Breast epithelium (tissue), 4 donors: ENCODE measurements around the gene TMEM158. TPM values are rescaled to one million over a fixed set of nuclear protein-coding genes. Genes with fewer than 3 reads are reported as not detected.

ENCODE experiments used
- DNase-seq, 2 donors: peaks; one replicate each; pipeline ENCODE4 v3.0.0-alpha.2; 2019; ENCODE audit warnings: low spot score in 2 of 2
- H3K27ac ChIP-seq, 2 donors: fragments of 200-600 bp; sonication (generic) in 1 of 2; one replicate each; pipeline ENCODE4 v1.5.1; 2016 to 2019; ENCODE audit warnings: mild to moderate bottlenecking in 1 of 2
- H3K27me3 ChIP-seq, 2 donors: fragments of 200-600 bp; sonication (generic) in 1 of 2; one replicate each; pipeline versions ENCODE4 v1.5.1 to v1.6.0; 2017 to 2019; ENCODE audit warnings: control low read depth in 1 of 2, mild to moderate bottlenecking in 1 of 2
- H3K36me3 ChIP-seq: fragments of 200-600 bp; one replicate; pipeline ENCODE4 v1.5.1; 2019
- H3K4me1 ChIP-seq, 2 donors: fragments of 200-600 bp; sonication (generic); one replicate each; pipeline ENCODE4 v1.5.1; 2016 to 2019; ENCODE audit warnings: control low read depth in 1 of 2
- H3K4me3 ChIP-seq, 3 donors: fragments of 200-600 bp; sonication (generic); 1 replicate in 2 of 3; 2 replicates in 1 of 3; pipeline ENCODE4 v1.5.1; 2016 to 2019; ENCODE audit warnings: mild to moderate bottlenecking in 3 of 3, moderate library complexity in 2 of 3
- H3K9me3 ChIP-seq, 2 donors: fragments of 200-600 bp; sonication (generic) in 1 of 2; one replicate each; pipeline ENCODE4 v1.5.1; 2016 to 2019; ENCODE audit warnings: control low read depth in 1 of 2
- POLR2A ChIP-seq: fragments of 450-650 bp; IDR thresholded peaks from one replicate; pipeline ENCODE4 v1.6.1; 2016; ENCODE audit warnings: antibody characterized with exemption, mild to moderate bottlenecking, moderate library complexity
- POLR2AphosphoS5 ChIP-seq, 3 donors: sonication (generic); formaldehyde crosslinking; IDR thresholded peaks; one replicate each; pipeline ENCODE4 v1.6.1; 2017; ENCODE audit warnings: antibody characterized with exemption in 3 of 3
- intact Hi-C: fragments of 100-400 bp; cut with DNase I; formaldehyde crosslinking; loops from one replicate; pipeline ENCODE4 v1.15.1; 2023; ENCODE audit warnings: low total_unique reads
- total RNA-seq, 3 donors: library from RNA; depleted of rRNA; stranded (reverse); fragments of >200 nt; gene quantifications; one replicate each; pipeline ENCODE4 v1.1.0, GENCODE V29; 2016
- TF ChIP-seq, protein P1 (sequence below), 3 donors: fragments of 450-650 bp; IDR thresholded peaks; one replicate each; pipeline ENCODE4 v1.5.1; 2016 to 2017; ENCODE audit warnings: antibody characterized with exemption in 3 of 3, mild to moderate bottlenecking in 3 of 3, moderate library complexity in 3 of 3

Gene TMEM158
- total RNA-seq, 3 donors from 2014 or later = 0.48 to 2.0 (median 1.0) TPM

DNA sequence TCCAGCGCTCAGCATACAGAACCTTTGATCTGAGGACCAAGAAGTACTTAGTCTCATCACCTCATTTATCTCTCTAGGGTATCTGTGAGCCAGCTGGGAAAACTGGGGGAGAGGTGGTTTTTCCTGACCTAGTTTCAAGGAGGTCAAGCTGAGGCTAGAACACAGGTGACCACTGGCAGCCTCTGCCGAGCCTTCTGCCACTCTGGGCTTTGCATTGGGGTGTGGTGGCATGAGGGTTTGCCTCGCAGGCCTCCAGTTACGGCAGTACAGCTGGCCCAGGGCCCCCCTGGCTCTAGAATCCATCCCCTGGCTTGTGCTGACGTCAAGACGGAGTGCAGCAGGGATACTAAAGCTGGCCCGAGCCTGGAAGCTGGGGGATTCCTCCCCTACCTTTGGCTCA, 45.2 kb downstream of the TMEM158 start:
- no peak for DNase-seq
- TF ChIP-seq POLR2AphosphoS5 (IDR thresholded peaks at IDR 0.05) (no peak), POLR2A (no peak)
- TF ChIP-seq, protein P1, sequence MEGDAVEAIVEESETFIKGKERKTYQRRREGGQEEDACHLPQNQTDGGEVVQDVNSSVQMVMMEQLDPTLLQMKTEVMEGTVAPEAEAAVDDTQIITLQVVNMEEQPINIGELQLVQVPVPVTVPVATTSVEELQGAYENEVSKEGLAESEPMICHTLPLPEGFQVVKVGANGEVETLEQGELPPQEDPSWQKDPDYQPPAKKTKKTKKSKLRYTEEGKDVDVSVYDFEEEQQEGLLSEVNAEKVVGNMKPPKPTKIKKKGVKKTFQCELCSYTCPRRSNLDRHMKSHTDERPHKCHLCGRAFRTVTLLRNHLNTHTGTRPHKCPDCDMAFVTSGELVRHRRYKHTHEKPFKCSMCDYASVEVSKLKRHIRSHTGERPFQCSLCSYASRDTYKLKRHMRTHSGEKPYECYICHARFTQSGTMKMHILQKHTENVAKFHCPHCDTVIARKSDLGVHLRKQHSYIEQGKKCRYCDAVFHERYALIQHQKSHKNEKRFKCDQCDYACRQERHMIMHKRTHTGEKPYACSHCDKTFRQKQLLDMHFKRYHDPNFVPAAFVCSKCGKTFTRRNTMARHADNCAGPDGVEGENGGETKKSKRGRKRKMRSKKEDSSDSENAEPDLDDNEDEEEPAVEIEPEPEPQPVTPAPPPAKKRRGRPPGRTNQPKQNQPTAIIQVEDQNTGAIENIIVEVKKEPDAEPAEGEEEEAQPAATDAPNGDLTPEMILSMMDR (IDR thresholded peaks at IDR 0.05) = no peak
- Histone ChIP-seq H3K9me3 (no peaks in the 10 kb centered on the region), H3K27me3 (no peaks in the 10 kb centered on the region), H3K4me3 (no peak overlapping the region), H3K36me3 (no peaks in the 10 kb centered on the region), H3K27ac (no peak overlapping the region), H3K4me1 (no peaks in the 10 kb centered on the region)
- intact Hi-C loops = no loop called here

DNA sequence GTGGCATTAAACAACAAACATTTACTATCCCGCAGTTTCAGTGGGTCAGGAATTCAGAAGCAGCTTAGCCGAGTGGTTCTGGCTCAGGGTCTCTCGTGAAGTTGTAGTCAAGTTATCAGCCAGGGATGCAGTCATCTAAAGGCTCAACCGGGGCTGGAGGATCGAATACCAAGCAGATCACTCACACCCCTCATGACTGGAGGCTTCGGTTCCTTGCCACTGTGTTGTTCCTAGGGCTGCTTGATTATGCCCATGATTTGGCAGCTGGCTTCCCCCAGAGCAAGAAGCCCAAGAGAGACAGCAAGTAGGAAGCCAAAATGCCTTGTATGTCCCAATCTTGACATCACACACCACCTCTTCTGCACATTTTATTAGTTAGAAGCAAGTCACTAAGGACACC, 46.0 kb downstream of the TMEM158 start:
- Histone ChIP-seq H3K9me3 (no peaks in the 10 kb centered on the region), H3K4me1 (no peaks in the 10 kb centered on the region), H3K36me3 (no peaks in the 10 kb centered on the region), H3K4me3 (no peak overlapping the region), H3K27ac (no peak overlapping the region), H3K27me3 (no peaks in the 10 kb centered on the region)
- no peak for TF ChIP-seq POLR2A
- intact Hi-C loops = no loop called here
- no peak for DNase-seq

DNA sequence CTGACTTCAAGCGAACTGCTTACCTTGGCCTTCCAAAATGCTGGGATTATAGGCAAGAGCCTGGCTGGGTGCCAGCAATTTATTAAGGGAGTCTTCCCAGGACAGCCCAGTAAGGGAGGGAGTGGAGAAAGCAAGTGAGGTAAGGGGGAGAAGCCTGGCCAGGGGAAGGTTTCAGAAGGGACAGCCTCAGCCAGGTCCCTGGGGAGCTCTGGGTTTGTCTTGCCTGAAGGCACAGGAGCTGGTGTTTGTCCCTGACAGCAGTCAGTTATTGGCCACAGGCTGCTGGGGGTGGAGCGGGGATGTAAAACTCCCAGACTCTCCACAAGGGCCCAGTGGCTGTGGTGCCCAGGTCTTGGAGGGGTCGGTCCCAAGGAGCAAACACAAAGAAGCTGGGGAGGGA, 46.9 kb downstream of the TMEM158 start:
- Histone ChIP-seq H3K27me3 (no peaks in the 10 kb centered on the region), H3K4me1 (no peaks in the 10 kb centered on the region), H3K9me3 (no peaks in the 10 kb centered on the region), H3K27ac (no peak overlapping the region), H3K36me3 (no peaks in the 10 kb centered on the region), H3K4me3 (no peak overlapping the region)
- TF ChIP-seq POLR2AphosphoS5 (IDR thresholded peaks at IDR 0.05) (no peak), POLR2A (no peak)
- TF ChIP-seq, protein P1 (IDR thresholded peaks at IDR 0.05) = no peak
- no peak for DNase-seq
- intact Hi-C loops = no loop called here

DNA sequence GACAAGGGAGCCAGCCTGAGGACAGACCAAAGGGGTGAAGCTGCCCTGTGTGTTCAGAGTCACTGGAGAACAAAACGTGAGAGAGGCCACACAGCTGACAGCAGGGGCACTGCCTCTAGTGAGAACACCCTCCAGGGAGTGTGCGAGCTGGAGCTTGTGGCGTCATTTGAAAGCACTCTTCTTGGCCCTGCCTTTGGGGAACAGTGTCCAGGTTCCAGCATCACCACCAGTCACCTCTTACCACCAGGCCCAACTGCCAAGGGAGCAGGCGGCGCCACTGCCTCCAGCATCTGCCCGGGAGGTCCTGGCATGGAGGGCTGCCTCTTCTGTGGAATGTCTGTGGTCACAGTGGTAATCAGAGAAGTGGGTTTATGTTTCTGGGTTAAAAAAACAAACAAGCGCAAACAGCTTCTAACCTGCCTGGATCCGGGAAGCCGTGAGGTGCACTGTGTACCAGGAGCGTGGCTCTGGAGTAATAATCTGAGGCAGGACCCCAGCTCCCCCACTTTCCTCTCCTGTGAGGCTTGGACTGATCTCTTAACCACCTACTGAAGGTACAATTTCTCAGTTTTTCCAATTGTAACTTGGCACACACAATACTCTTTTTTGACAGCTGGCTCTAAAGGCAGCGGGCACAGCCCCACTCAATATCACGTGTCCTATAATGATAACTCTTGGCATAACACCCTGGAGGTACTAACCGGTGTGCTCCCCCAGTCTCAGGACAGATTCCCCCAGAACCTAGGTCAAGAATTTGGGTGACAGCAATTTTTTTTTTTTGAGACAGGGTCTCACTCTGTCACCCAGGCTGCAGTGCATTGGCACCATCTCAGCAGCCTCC, 47.7 kb downstream of the TMEM158 start:
- intact Hi-C loops = no loop called here
- DNase-seq = peak in 1 of 2 donors; percentile 32
- TF ChIP-seq POLR2A (no peak), POLR2AphosphoS5 (IDR thresholded peaks at IDR 0.05) (no peak)
- TF ChIP-seq, protein P1 (IDR thresholded peaks at IDR 0.05) = no peak
- no peak overlapping the region for H3K4me3 ChIP-seq
- no peaks in the 10 kb centered on the region for H3K4me1 ChIP-seq
- no peaks in the 10 kb centered on the region for H3K27me3 ChIP-seq
- no peak overlapping the region for H3K27ac ChIP-seq
- H3K9me3 ChIP-seq = no peaks in the 10 kb centered on the region
- no peaks in the 10 kb centered on the region for H3K36me3 ChIP-seq

DNA sequence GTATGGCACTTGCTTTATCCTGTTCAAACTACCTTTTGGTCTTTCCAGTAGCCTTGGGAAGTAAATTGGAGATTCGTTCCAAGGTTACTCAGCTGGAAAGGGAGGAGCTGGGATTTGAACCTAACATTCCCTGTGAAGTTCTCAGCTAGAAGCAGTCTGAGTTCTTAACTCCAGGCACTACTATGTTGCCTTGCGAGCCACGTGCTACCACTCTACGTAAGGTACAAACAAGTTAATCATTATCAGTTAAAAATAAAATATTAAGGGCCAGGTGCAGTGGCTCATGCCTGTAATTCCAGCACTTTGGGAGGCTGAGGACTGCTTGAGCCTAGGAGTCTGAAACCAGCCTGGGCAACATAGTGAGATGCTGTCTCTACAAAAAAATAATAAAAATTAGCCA, 49.2 kb downstream of the TMEM158 start:
- no peaks in the 10 kb centered on the region for H3K36me3 ChIP-seq
- H3K4me3 ChIP-seq = no peak overlapping the region
- intact Hi-C loops = no loop called here
- H3K9me3 ChIP-seq = no peaks in the 10 kb centered on the region
- H3K27ac ChIP-seq = no peak overlapping the region
- H3K4me1 ChIP-seq = no peaks in the 10 kb centered on the region
- H3K27me3 ChIP-seq = no peaks in the 10 kb centered on the region
- no peak for DNase-seq
- TF ChIP-seq POLR2A = no peak
- TF ChIP-seq POLR2AphosphoS5 (IDR thresholded peaks at IDR 0.05) = no peak
- TF ChIP-seq, protein P1 (IDR thresholded peaks at IDR 0.05) = no peak

Other genes starting within 250 kb of the TMEM158 start
- gene CLEC3B, start 200.0 kb downstream of the TMEM158 start, total RNA-seq = 100 to 1,000 TPM in 1 of 3 donors, 10 to 100 TPM in 2; 18.3 to 479 (median 55.7) TPM
- 10 to 100 TPM in 1 of 3 donors, 1 to 10 TPM in 2; 1.9 to 11.3 (median 8.5) TPM for gene CDCP1, start 79.9 kb downstream of the TMEM158 start, total RNA-seq
- 10 to 100 TPM; 10.1 to 19.5 (median 13.1) TPM for gene LARS2, start 162.3 kb upstream of the TMEM158 start, total RNA-seq